ENCODE results near the gene PFKFB1. TPM values are rescaled to one million over a fixed set of nuclear protein-coding genes. Genes with fewer than 3 reads are reported as not detected.

The PFKFB1 gene
- total and polyA plus RNA-seq, 9 of the 15 experiments (the other 6 are each of a cell fraction or from before 2014, with no cell fraction given) = 0.07 to 0.24 (median 0.15) TPM; not detected in 2

- TF ChIP-seq MBD2 (IDR thresholded peaks at IDR 0.05; ENCODE audit: borderline replicate concordance, low read depth) (no peak), PKNOX1 (IDR thresholded peaks at IDR 0.05) (no peak), SMAD4 (CRISPR knock-in tag; conservative IDR thresholded peaks at IDR 0.05) (no peak), ZNF436 (CRISPR knock-in tag; IDR thresholded peaks at IDR 0.05) (no peak), ZNF318 (IDR thresholded peaks at IDR 0.05; ENCODE audit: borderline replicate concordance in 1 of 2, low read depth in 1 of 2) (no peak), MTF1 (CRISPR knock-in tag; IDR thresholded peaks at IDR 0.05; ENCODE audit: borderline replicate concordance) (no peak), GABPB1 (CRISPR knock-in tag; IDR thresholded peaks at IDR 0.05) (no peak), XRCC3 (IDR thresholded peaks at IDR 0.05) (no peak)
- TF ChIP-seq, protein P1, sequence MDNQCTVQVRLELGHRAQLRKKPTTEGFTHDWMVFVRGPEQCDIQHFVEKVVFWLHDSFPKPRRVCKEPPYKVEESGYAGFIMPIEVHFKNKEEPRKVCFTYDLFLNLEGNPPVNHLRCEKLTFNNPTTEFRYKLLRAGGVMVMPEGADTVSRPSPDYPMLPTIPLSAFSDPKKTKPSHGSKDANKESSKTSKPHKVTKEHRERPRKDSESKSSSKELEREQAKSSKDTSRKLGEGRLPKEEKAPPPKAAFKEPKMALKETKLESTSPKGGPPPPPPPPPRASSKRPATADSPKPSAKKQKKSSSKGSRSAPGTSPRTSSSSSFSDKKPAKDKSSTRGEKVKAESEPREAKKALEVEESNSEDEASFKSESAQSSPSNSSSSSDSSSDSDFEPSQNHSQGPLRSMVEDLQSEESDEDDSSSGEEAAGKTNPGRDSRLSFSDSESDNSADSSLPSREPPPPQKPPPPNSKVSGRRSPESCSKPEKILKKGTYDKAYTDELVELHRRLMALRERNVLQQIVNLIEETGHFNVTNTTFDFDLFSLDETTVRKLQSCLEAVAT (IDR thresholded peaks at IDR 0.05) = no peak
Observed at GRCh38 chrX:54920610-54921426, 73.2 kb downstream of the PFKFB1 start, which contains the start of gene TRO (continued).

Measured in K562 (cell line).